Astrocyte (in vitro differentiated cells and primary cell): ENCODE measurements around the gene RBCK1.
"Not testable (repeated sequence)": the region's sequence is repeated elsewhere in the genome, so short reads cannot be mapped to it uniquely, and the experiment has no call there.

ENCODE experiments used
- EZH2 ChIP-seq: IDR thresholded peaks from 2 replicates; pipeline ENCODE4 v1.6.1; 2012; ENCODE audit warnings: mild to moderate bottlenecking, low read length, inconsistent platforms; ENCODE audit not compliant: insufficient read depth
- TF ChIP-seq, protein P1 (sequence below): IDR thresholded peaks from 2 replicates; pipeline ENCODE4 v1.5.1; 2011; ENCODE audit warnings: low read depth, mild to moderate bottlenecking, inconsistent platforms, low read length, moderate library complexity; ENCODE audit not compliant: insufficient read depth

DNA sequence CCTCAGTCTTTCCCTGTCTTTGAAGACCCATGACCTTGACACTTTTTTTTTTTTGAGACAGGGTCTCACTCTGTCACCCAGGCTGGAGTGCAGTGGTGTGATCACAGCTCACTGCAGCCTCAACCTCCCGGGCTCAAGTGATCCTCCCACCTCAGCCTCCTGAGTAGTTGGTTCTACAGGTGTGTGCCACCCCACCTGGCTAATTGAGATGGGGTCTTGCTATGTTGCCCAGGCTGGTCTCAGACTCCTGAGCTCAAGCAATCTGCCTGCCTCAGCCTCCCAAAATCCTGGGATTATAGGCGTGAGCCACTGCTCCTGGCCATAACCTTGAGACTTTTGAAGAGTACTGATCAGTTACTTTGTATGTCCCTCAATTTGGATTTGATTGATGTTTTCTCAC is 14.8 kb upstream of the RBCK1 start:
- TF ChIP-seq, protein P1, sequence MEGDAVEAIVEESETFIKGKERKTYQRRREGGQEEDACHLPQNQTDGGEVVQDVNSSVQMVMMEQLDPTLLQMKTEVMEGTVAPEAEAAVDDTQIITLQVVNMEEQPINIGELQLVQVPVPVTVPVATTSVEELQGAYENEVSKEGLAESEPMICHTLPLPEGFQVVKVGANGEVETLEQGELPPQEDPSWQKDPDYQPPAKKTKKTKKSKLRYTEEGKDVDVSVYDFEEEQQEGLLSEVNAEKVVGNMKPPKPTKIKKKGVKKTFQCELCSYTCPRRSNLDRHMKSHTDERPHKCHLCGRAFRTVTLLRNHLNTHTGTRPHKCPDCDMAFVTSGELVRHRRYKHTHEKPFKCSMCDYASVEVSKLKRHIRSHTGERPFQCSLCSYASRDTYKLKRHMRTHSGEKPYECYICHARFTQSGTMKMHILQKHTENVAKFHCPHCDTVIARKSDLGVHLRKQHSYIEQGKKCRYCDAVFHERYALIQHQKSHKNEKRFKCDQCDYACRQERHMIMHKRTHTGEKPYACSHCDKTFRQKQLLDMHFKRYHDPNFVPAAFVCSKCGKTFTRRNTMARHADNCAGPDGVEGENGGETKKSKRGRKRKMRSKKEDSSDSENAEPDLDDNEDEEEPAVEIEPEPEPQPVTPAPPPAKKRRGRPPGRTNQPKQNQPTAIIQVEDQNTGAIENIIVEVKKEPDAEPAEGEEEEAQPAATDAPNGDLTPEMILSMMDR: not testable (repeated sequence)
- not testable (repeated sequence) for TF ChIP-seq EZH2
